SK-N-SH (cell line): ENCODE results near the gene RPL15. TPM values are rescaled to one million over a fixed set of nuclear protein-coding genes. Genes with fewer than 3 reads are reported as not detected.
A peak's percentile ranks its signal among the peaks of the same experiment; 100 is the strongest.

Experiments used
- CTCF ChIA-PET: fragments of 300-600, 350-600 bp; formaldehyde crosslinking; extraction: SDS; loops from one replicate; lab custom pipeline; 2021; lab: Yijun Ruan, JAX
- POLR2A ChIA-PET: fragments of 350-600 bp; sonication (Branson Sonifier 250); formaldehyde crosslinking; extraction: SDS; loops from one replicate; lab custom pipeline; 2020; ENCODE audit warnings: antibody characterized with exemption, inconsistent platforms; lab: Yijun Ruan, JAX
- DNase-seq: peaks from one replicate; pipeline ENCODE4 v3.0.0; 2012
- H2AFZ ChIP-seq: fragments of 200-600 bp; sonication (generic); 2 replicates; pipeline ENCODE4 v1.8.1; 2016; ENCODE audit warnings: antibody characterized with exemption, mild to moderate bottlenecking, low read depth
- H3F3A ChIP-seq: fragments of 200-600 bp; sonication (generic); replicated peaks from 2 replicates; pipeline ENCODE3; 2016; ENCODE audit warnings: antibody characterized with exemption, mild to moderate bottlenecking; ENCODE audit not compliant: insufficient read depth
- H3K27ac ChIP-seq, 2 experiments: fragments of 200-500 bp in 1 of 2; fragments of 200-600 bp in 1 of 2; sonication (Bioruptor generic) in 1 of 2; sonication (generic), shearing (Covaris generic) in 1 of 2; 2 replicates each; pipeline versions ENCODE4 v1.5.1 to v1.6.1; 2014 to 2016; ENCODE audit warnings: low read depth in 2 of 2, inconsistent platforms in 1 of 2, low read length in 1 of 2, mild to moderate bottlenecking in 1 of 2, mixed read lengths in 1 of 2
- H3K27me3 ChIP-seq: fragments of 200-600 bp; sonication (generic), shearing (Covaris generic); 2 replicates; pipeline ENCODE4 v1.6.1; 2016; ENCODE audit warnings: mixed run types; ENCODE audit not compliant: insufficient read depth
- H3K36me3 ChIP-seq, 2 experiments: fragments of 200-500 bp in 1 of 2; fragments of 200-600 bp in 1 of 2; sonication (Bioruptor generic) in 1 of 2; sonication (generic) in 1 of 2; replicated peaks in 1 of 2; 2 replicates each; pipeline versions ENCODE3 to v1.5.1; 2014 to 2016; ENCODE audit warnings: low read length in 1 of 2, mild to moderate bottlenecking in 1 of 2; ENCODE audit not compliant: insufficient read depth in 2 of 2, control insufficient read depth in 1 of 2
- H3K4me1 ChIP-seq, 2 experiments: fragments of 200-500 bp in 1 of 2; fragments of 200-600 bp in 1 of 2; sonication (Bioruptor generic) in 1 of 2; sonication (generic), shearing (Covaris generic) in 1 of 2; 2 replicates each; pipeline versions ENCODE4 v1.5.1 to v1.6.1; 2014 to 2016; ENCODE audit warnings: low read depth in 1 of 2, low read length in 1 of 2, mixed run types in 1 of 2; ENCODE audit not compliant: insufficient read depth in 2 of 2, control insufficient read depth in 1 of 2
- H3K4me2 ChIP-seq: fragments of 200-600 bp; sonication (generic), shearing (Covaris generic); 2 replicates; pipeline ENCODE4 v1.6.1; 2017; ENCODE audit warnings: mixed run types
- H3K4me3 ChIP-seq, 2 experiments: fragments of 200-500 bp in 1 of 2; fragments of 200-600 bp in 1 of 2; sonication (Bioruptor generic) in 1 of 2; sonication (generic), shearing (Covaris generic) in 1 of 2; 2 replicates each; pipeline versions ENCODE4 v1.5.1 to v1.8.1; 2014 to 2016; ENCODE audit warnings: low read depth in 2 of 2, inconsistent platforms in 1 of 2, low read length in 1 of 2, mild to moderate bottlenecking in 1 of 2, mixed read lengths in 1 of 2, moderate library complexity in 1 of 2
- H3K79me2 ChIP-seq: fragments of 200-600 bp; sonication (generic); 2 replicates; pipeline ENCODE4 v1.8.1; 2017; ENCODE audit warnings: mild to moderate bottlenecking; ENCODE audit not compliant: insufficient read depth
- H3K9ac ChIP-seq: fragments of 200-600 bp; sonication (generic); 2 replicates; pipeline ENCODE4 v1.6.1; 2017; ENCODE audit warnings: mixed run types
- H3K9me2 ChIP-seq: fragments of 200-600 bp; sonication (generic); 2 replicates; pipeline ENCODE4 v1.6.1; 2017; ENCODE audit warnings: mixed run types
- H3K9me3 ChIP-seq: fragments of 200-600 bp; sonication (generic); 2 replicates; pipeline ENCODE4 v1.6.1; 2017; ENCODE audit warnings: mixed run types, mild to moderate bottlenecking, moderate library complexity
- H4K20me1 ChIP-seq: fragments of 200-600 bp; sonication (generic); 2 replicates; pipeline ENCODE4 v1.6.1; 2017; ENCODE audit warnings: mild to moderate bottlenecking, mixed run types; ENCODE audit not compliant: insufficient read depth
- EP300 ChIP-seq, 2 experiments: IDR thresholded peaks; 2 replicates each; pipeline versions ENCODE4 v1.4.0 to v1.6.1; 2012; ENCODE audit warnings: borderline replicate concordance in 1 of 2, low read depth in 1 of 2, low read length in 1 of 2
- EZH2phosphoT487 ChIP-seq: fragments of 200-600 bp; sonication (generic); IDR thresholded peaks from 2 replicates; pipeline ENCODE4 v1.6.1; 2017; ENCODE audit warnings: low read depth, mixed run types, mild to moderate bottlenecking, antibody characterized with exemption, moderate library complexity, borderline replicate concordance
- FOXJ3 ChIP-seq: sonication (generic); formaldehyde crosslinking; IDR thresholded peaks from 2 replicates; pipeline ENCODE4 v1.5.1; 2020; ENCODE audit warnings: mild to moderate bottlenecking, missing genetic modification reagents
- FOXM1 ChIP-seq: IDR thresholded peaks from 2 replicates; pipeline ENCODE4 v1.4.0; 2012; ENCODE audit warnings: low read depth, mild to moderate bottlenecking
- GATA2 ChIP-seq: sonication (generic); formaldehyde crosslinking; IDR thresholded peaks from 2 replicates; pipeline ENCODE4 v1.5.0; 2020; ENCODE audit warnings: mild to moderate bottlenecking, missing genetic modification reagents
- JUND ChIP-seq: IDR thresholded peaks from 2 replicates; pipeline ENCODE4 v1.4.0; 2012
- MEF2A ChIP-seq: IDR thresholded peaks from 2 replicates; pipeline ENCODE4 v1.4.0; 2012; ENCODE audit warnings: low read depth, borderline replicate concordance
- MXI1 ChIP-seq: IDR thresholded peaks from 2 replicates; pipeline ENCODE4 v1.6.1; 2012; ENCODE audit warnings: mild to moderate bottlenecking, low read depth, low read length, improper control_type of control experiment
- NFIC ChIP-seq: IDR thresholded peaks from 2 replicates; pipeline ENCODE4 v1.4.0; 2012; ENCODE audit warnings: borderline replicate concordance
- RAD21 ChIP-seq: IDR thresholded peaks from 2 replicates; pipeline ENCODE4 v1.6.1; 2012; ENCODE audit warnings: mild to moderate bottlenecking, low read length
- RCOR1 ChIP-seq: fragments of 150-350 bp; IDR thresholded peaks from 2 replicates; pipeline ENCODE4 v1.6.1; 2017; ENCODE audit warnings: antibody characterized with exemption, low read length
- RXRA ChIP-seq: IDR thresholded peaks from 2 replicates; pipeline ENCODE4 v1.4.0; 2012; ENCODE audit warnings: low read depth, mild to moderate bottlenecking, borderline replicate concordance
- SIN3A ChIP-seq: IDR thresholded peaks from 2 replicates; pipeline ENCODE4 v1.6.1; 2012; ENCODE audit warnings: low read depth, mild to moderate bottlenecking, low read length, moderate library complexity, borderline replicate concordance
- TCF12 ChIP-seq: IDR thresholded peaks from 2 replicates; pipeline ENCODE4 v1.4.0; 2012
- TEAD4 ChIP-seq: IDR thresholded peaks from 2 replicates; pipeline ENCODE4 v1.4.0; 2012; ENCODE audit warnings: mild to moderate bottlenecking, borderline replicate concordance; ENCODE audit not compliant: insufficient read depth
- YY1 ChIP-seq: IDR thresholded peaks from 2 replicates; pipeline ENCODE4 v1.4.0; 2012; ENCODE audit warnings: low read depth, mild to moderate bottlenecking
- WGBS: methylation state at CpG from one replicate; pipeline ENCODE4 v1.1.6; 2017; ENCODE audit warnings: low lambda C conversion rate; 5-methylcytosine and 5-hydroxymethylcytosine counted together
- polyA plus RNA-seq, 3 experiments: library from polyadenylated mRNA; depleted of rRNA; stranded (reverse); fragments of >200 nt; gene quantifications; 2 replicates each; pipeline ENCODE4 v1.2.3, GENCODE V29; 2012
- TF ChIP-seq, protein P1 (sequence below): fragments of 150-350 bp; IDR thresholded peaks from 2 replicates; pipeline ENCODE4 v1.6.1; 2017; ENCODE audit warnings: antibody characterized with exemption, low read length, low read depth, borderline replicate concordance
- TF ChIP-seq, protein P2 (sequence below): fragments of 150-350 bp; IDR thresholded peaks from 2 replicates; pipeline ENCODE4 v1.6.1; 2016; ENCODE audit warnings: mild to moderate bottlenecking, low read depth, low read length
- TF ChIP-seq, protein P3 (sequence below): IDR thresholded peaks from 2 replicates; pipeline ENCODE4 v1.4.0; 2012; ENCODE audit warnings: low read depth, borderline replicate concordance
- TF ChIP-seq, protein P4 (sequence below): IDR thresholded peaks from 2 replicates; pipeline ENCODE4 v1.6.1; 2012; ENCODE audit warnings: mild to moderate bottlenecking, low read depth, low read length, moderate library complexity

RPL15 gene
- polyA plus RNA-seq, 1 of the 3 experiments (the other 2 are of a cell fraction) = 5,582 TPM

DNA sequence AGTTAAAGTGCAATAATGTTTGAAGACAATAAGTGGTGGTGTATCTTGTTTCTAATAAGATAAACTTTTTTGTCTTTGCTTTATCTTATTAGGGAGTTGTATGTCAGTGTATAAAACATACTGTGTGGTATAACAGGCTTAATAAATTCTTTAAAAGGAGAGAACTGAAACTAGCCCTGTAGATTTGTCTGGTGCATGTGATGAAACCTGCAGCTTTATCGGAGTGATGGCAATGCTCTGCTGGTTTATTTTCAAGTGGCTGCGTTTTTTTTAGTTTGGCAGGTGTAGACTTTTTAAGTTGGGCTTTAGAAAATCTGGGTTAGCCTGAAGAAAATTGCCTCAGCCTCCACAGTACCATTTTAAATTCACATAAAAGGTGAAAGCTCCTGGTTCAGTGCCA is 2.7 kb downstream of the RPL15 start:
- H3K4me2 ChIP-seq = peak overlapping the region; percentile 98
- peaks cover 0 to 14% of the 10 kb centered on the region in 2 experiments; a peak in 3 of 4 replicates for H3K4me1 ChIP-seq
- WGBS = 87% methylated on average over 2 of the region's 2 CpGs
- H2AFZ ChIP-seq = no peak overlapping the region
- H3K79me2 ChIP-seq = peaks cover 55% of the 10 kb centered on the region
- no peaks in the 10 kb centered on the region for H3K9me3 ChIP-seq
- CTCF ChIA-PET = interaction anchor here (1.1 kb wide), 1 partner anchor 24 kb away, joined by 3 read pairs; no protein-coding TSS in a partner anchor
- POLR2A ChIA-PET = no interaction called here
- H3K27me3 ChIP-seq = no peaks in the 10 kb centered on the region
- H3K9me2 ChIP-seq = no peaks in the 10 kb centered on the region
- TF ChIP-seq NFIC = no peak
- no peak for TF ChIP-seq SIN3A
- TF ChIP-seq JUND = no peak
- TF ChIP-seq, protein P1, sequence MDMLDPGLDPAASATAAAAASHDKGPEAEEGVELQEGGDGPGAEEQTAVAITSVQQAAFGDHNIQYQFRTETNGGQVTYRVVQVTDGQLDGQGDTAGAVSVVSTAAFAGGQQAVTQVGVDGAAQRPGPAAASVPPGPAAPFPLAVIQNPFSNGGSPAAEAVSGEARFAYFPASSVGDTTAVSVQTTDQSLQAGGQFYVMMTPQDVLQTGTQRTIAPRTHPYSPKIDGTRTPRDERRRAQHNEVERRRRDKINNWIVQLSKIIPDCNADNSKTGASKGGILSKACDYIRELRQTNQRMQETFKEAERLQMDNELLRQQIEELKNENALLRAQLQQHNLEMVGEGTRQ = no peak
- no peak for TF ChIP-seq EP300 (IDR thresholded peaks at IDR 0.05; ENCODE audit: borderline replicate concordance in 1 of 2, low read depth in 1 of 2, low read length in 1 of 2)
- TF ChIP-seq RAD21 = no peak
- TF ChIP-seq, protein P2, sequence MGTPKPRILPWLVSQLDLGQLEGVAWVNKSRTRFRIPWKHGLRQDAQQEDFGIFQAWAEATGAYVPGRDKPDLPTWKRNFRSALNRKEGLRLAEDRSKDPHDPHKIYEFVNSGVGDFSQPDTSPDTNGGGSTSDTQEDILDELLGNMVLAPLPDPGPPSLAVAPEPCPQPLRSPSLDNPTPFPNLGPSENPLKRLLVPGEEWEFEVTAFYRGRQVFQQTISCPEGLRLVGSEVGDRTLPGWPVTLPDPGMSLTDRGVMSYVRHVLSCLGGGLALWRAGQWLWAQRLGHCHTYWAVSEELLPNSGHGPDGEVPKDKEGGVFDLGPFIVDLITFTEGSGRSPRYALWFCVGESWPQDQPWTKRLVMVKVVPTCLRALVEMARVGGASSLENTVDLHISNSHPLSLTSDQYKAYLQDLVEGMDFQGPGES = no peak
- TF ChIP-seq, protein P3, sequence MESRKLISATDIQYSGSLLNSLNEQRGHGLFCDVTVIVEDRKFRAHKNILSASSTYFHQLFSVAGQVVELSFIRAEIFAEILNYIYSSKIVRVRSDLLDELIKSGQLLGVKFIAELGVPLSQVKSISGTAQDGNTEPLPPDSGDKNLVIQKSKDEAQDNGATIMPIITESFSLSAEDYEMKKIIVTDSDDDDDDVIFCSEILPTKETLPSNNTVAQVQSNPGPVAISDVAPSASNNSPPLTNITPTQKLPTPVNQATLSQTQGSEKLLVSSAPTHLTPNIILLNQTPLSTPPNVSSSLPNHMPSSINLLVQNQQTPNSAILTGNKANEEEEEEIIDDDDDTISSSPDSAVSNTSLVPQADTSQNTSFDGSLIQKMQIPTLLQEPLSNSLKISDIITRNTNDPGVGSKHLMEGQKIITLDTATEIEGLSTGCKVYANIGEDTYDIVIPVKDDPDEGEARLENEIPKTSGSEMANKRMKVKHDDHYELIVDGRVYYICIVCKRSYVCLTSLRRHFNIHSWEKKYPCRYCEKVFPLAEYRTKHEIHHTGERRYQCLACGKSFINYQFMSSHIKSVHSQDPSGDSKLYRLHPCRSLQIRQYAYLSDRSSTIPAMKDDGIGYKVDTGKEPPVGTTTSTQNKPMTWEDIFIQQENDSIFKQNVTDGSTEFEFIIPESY = no peak
- no peak for TF ChIP-seq MEF2A
- DNase-seq = no peak
- H3K4me3 ChIP-seq = peak overlapping the region; percentile 2 to 9; a peak in 1 of 4 replicates
- peaks cover 66% of the 10 kb centered on the region for H3F3A ChIP-seq
- peaks cover 37% of the 10 kb centered on the region for H4K20me1 ChIP-seq
- H3K36me3 ChIP-seq = peaks cover 31 to 33% of the 10 kb centered on the region in 2 experiments
- H3K9ac ChIP-seq = no peak overlapping the region
- no peak overlapping the region; a peak in 1 of 4 replicates for H3K27ac ChIP-seq

DNA sequence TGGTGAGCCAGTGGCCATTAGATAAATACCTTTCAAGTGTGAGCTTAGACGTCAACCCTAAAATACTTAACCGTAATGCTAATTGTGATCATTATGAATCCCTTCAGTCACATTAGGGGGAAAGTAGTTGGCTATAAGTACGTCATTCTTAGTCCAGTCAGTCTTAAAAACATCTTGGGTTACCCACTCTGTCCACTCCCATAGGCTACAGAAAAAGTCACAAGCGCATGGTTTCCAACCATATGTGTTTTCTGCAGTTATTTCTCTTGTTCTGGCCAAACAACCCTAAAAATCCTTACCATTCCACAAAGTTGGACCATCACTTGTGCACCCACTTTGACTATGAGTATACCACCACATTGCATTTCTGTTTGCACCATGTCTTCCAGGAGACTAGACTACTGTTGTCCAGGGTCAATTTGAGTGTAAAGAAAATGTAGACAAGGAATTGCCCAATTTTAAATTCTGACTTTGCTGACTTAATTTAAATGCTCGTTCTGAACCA is 3.3 kb downstream of the RPL15 start:
- H3K4me2 ChIP-seq = peak overlapping the region; percentile 98; the same call in 1 of the 2 replicates
- peaks cover 31 to 38% of the 10 kb centered on the region in 2 experiments for H3K36me3 ChIP-seq
- no peak overlapping the region for H3K9ac ChIP-seq
- peak overlapping the region in 1 of 2 experiments; percentile 2; a peak in 1 of 4 replicates for H3K4me3 ChIP-seq
- ChIA-PET POLR2A (no interaction called here), CTCF (no interaction called here)
- peaks cover 50% of the 10 kb centered on the region for H3K79me2 ChIP-seq
- no peaks in the 10 kb centered on the region for H3K9me3 ChIP-seq
- H4K20me1 ChIP-seq = peaks cover 37% of the 10 kb centered on the region
- DNase-seq = no peak
- H3K9me2 ChIP-seq = no peaks in the 10 kb centered on the region
- H2AFZ ChIP-seq = no peak overlapping the region
- H3K27me3 ChIP-seq = no peaks in the 10 kb centered on the region
- H3F3A ChIP-seq = peaks cover 70% of the 10 kb centered on the region
- 85% methylated on average over 5 of the region's 5 CpGs for WGBS
- H3K27ac ChIP-seq = peak overlapping the region in 1 of 2 experiments; percentile 8; a peak in 1 of 4 replicates
- peaks cover 0 to 8% of the 10 kb centered on the region in 2 experiments; a peak in 3 of 4 replicates for H3K4me1 ChIP-seq
- TF ChIP-seq RAD21 = no peak
- TF ChIP-seq EZH2phosphoT487 = no peak
- no peak for TF ChIP-seq SIN3A
- no peak for TF ChIP-seq NFIC
- TF ChIP-seq GATA2 (CRISPR knock-in tag) = no peak
- no peak for TF ChIP-seq MXI1
- no peak for TF ChIP-seq TEAD4
- no peak for TF ChIP-seq JUND
- TF ChIP-seq RXRA = no peak
- no peak for TF ChIP-seq FOXM1
- no peak for TF ChIP-seq TCF12
- no peak for TF ChIP-seq FOXJ3 (CRISPR knock-in tag)
- no peak for TF ChIP-seq YY1
- TF ChIP-seq RCOR1 = no peak
- TF ChIP-seq, protein P4, sequence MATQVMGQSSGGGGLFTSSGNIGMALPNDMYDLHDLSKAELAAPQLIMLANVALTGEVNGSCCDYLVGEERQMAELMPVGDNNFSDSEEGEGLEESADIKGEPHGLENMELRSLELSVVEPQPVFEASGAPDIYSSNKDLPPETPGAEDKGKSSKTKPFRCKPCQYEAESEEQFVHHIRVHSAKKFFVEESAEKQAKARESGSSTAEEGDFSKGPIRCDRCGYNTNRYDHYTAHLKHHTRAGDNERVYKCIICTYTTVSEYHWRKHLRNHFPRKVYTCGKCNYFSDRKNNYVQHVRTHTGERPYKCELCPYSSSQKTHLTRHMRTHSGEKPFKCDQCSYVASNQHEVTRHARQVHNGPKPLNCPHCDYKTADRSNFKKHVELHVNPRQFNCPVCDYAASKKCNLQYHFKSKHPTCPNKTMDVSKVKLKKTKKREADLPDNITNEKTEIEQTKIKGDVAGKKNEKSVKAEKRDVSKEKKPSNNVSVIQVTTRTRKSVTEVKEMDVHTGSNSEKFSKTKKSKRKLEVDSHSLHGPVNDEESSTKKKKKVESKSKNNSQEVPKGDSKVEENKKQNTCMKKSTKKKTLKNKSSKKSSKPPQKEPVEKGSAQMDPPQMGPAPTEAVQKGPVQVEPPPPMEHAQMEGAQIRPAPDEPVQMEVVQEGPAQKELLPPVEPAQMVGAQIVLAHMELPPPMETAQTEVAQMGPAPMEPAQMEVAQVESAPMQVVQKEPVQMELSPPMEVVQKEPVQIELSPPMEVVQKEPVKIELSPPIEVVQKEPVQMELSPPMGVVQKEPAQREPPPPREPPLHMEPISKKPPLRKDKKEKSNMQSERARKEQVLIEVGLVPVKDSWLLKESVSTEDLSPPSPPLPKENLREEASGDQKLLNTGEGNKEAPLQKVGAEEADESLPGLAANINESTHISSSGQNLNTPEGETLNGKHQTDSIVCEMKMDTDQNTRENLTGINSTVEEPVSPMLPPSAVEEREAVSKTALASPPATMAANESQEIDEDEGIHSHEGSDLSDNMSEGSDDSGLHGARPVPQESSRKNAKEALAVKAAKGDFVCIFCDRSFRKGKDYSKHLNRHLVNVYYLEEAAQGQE = no peak
